ENCODE measurements around the gene PHKG2. TPM values are rescaled to one million over a fixed set of nuclear protein-coding genes. Genes with fewer than 3 reads are reported as not detected.

The PHKG2 gene
- total RNA-seq, 4 donors from 2014 or later: 29.9 to 46.2 (median 33.3) TPM

GRCh38 chr16:30760577-30761426 is 12.6 kb downstream of the PHKG2 start:
- peak overlapping the region; percentile 54 to 93 (median 76) for H3K4me3 ChIP-seq
- no peaks in the 10 kb centered on the region for H3K27me3 ChIP-seq
- peaks cover 3 to 35% (median 17%) of the 10 kb centered on the region in 4 donors for H3K4me1 ChIP-seq
- peaks cover 13 to 65% (median 16%) of the 10 kb centered on the region in 3 donors for H3K36me3 ChIP-seq
- TF ChIP-seq POLR2A (IDR thresholded peaks at IDR 0.05): no peak
- TF ChIP-seq, protein P1, sequence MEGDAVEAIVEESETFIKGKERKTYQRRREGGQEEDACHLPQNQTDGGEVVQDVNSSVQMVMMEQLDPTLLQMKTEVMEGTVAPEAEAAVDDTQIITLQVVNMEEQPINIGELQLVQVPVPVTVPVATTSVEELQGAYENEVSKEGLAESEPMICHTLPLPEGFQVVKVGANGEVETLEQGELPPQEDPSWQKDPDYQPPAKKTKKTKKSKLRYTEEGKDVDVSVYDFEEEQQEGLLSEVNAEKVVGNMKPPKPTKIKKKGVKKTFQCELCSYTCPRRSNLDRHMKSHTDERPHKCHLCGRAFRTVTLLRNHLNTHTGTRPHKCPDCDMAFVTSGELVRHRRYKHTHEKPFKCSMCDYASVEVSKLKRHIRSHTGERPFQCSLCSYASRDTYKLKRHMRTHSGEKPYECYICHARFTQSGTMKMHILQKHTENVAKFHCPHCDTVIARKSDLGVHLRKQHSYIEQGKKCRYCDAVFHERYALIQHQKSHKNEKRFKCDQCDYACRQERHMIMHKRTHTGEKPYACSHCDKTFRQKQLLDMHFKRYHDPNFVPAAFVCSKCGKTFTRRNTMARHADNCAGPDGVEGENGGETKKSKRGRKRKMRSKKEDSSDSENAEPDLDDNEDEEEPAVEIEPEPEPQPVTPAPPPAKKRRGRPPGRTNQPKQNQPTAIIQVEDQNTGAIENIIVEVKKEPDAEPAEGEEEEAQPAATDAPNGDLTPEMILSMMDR (IDR thresholded peaks at IDR 0.05): no peak
- TF ChIP-seq EP300 (IDR thresholded peaks at IDR 0.05): no peak
- peak overlapping the region in 1 of 4 donors; percentile 98 for H3K27ac ChIP-seq
- 24 to 27% methylated on average over 23 to 26 of the region's 26 CpGs for WGBS, 2 donors
- no peaks in the 10 kb centered on the region for H3K9me3 ChIP-seq
- DNase-seq (ENCODE audit: low spot score in 2 of 2): no peak

DNA sequence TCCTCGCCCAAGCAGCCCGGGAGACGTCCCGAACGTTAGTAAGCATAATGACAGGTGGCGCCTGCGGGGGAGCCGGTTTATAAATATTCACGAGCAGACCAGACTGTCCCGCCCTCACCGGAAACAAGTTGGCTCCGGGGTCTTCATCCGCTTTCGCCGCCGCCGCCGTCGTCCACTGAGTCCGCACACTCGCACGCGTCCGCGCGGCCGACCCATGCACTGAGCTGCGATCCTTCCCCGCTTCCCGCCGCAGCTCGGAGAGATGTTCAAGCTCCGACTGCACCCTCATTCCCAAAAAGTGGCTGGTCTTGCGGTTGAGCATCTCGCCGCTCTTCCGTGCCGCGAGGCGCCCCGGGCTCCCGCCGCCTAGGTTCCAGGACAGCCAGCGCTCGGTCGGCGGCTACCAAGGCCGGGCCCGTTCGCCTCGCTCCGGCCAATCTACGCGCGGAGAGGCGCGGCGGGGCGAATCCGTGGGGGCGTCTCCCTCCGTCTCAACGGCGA is 13.3 kb downstream of the PHKG2 start:
- no peak for DNase-seq (ENCODE audit: low spot score in 2 of 2)
- H3K36me3 ChIP-seq: peaks cover 15 to 65% (median 23%) of the 10 kb centered on the region in 3 donors

GRCh38 chr16:30761928-30762902 is 14.0 kb downstream of the PHKG2 start, which contains the start of the genes CFAP119 and RNF40:
Gene CFAP119, minus strand, starts transcription at chr16:30762062. Its CDS starts 314 bp downstream, at chr16:30761748.
Gene RNF40, plus strand, starts transcription at chr16:30762322. Its CDS starts 224 bp downstream, at chr16:30762546.
- peak; percentile 92 to 98 for DNase-seq (ENCODE audit: low spot score in 2 of 2)
- WGBS, 2 donors: 1% methylated on average over 51 to 56 of the region's 60 CpGs
- Histone ChIP-seq H3K36me3 (peaks cover 18 to 65% (median 29%) of the 10 kb centered on the region in 3 donors), H3K9me3 (no peaks in the 10 kb centered on the region), H3K27ac (peak within 1 kb of the TSS; percentile 74 to 98 (median 94)), H3K4me3 (peak within 1 kb of the TSS; percentile 54 to 93 (median 76)), H3K4me1 (peaks cover 3 to 35% (median 17%) of the 10 kb centered on the region in 4 donors), H3K27me3 (no peaks in the 10 kb centered on the region)
- TF ChIP-seq EP300 (IDR thresholded peaks at IDR 0.05) (peak; percentile 90 to 96), POLR2A (IDR thresholded peaks at IDR 0.05) (peak; percentile 63 to 77)
- TF ChIP-seq, protein P1 (IDR thresholded peaks at IDR 0.05): peak in 2 of 5 experiments; percentile 32 to 49

More for the DNA sequence above, 13.3 kb downstream of the PHKG2 start:
- no peaks in the 10 kb centered on the region for H3K9me3 ChIP-seq
- H3K4me3 ChIP-seq: peak overlapping the region; percentile 54 to 93 (median 76)
- WGBS, 2 donors: 1% methylated on average over 24 to 54 of the region's 64 CpGs
- TF ChIP-seq, protein P1 (IDR thresholded peaks at IDR 0.05): no peak
- TF ChIP-seq POLR2A (IDR thresholded peaks at IDR 0.05): no peak
- TF ChIP-seq EP300 (IDR thresholded peaks at IDR 0.05): no peak
- peaks cover 3 to 35% (median 17%) of the 10 kb centered on the region in 4 donors for H3K4me1 ChIP-seq
- H3K27ac ChIP-seq: peak overlapping the region in 2 of 4 donors; percentile 49 to 98
- no peaks in the 10 kb centered on the region for H3K27me3 ChIP-seq

- Histone ChIP-seq H3K27ac (peak overlapping the region; percentile 13 to 98 (median 94)), H3K36me3 (peaks cover 18 to 66% (median 33%) of the 10 kb centered on the region in 3 donors), H3K4me3 (peak overlapping the region; percentile 54 to 93 (median 76)), H3K9me3 (no peaks in the 10 kb centered on the region), H3K4me1 (peaks cover 3 to 35% (median 17%) of the 10 kb centered on the region in 4 donors), H3K27me3 (no peaks in the 10 kb centered on the region)
- no peak for DNase-seq (ENCODE audit: low spot score in 2 of 2)
- 61 to 71% methylated on average over 15 of the region's 15 CpGs for WGBS, 2 donors
- TF ChIP-seq EP300 (IDR thresholded peaks at IDR 0.05): no peak
- TF ChIP-seq, protein P1 (IDR thresholded peaks at IDR 0.05): no peak
- TF ChIP-seq POLR2A (IDR thresholded peaks at IDR 0.05): no peak
Observed at GRCh38 chr16:30762991-30763725, 14.9 kb downstream of the PHKG2 start.
